K562 (cell line): Measurements from ENCODE around the gene ZNF512B.

ENCODE experiments used
- CREB1 ChIP-seq, 2 experiments: sonication (generic) in 1 of 2; formaldehyde crosslinking in 1 of 2; IDR thresholded peaks; 2 replicates each; pipeline versions ENCODE4 v1.6.1 to v1.8.0; 2012 to 2022; ENCODE audit warnings: inconsistent platforms in 1 of 2, mild to moderate bottlenecking in 1 of 2, missing genetic modification reagents in 1 of 2, moderate library complexity in 1 of 2
- RFX5 ChIP-seq: IDR thresholded peaks from 2 replicates; pipeline ENCODE4 v1.6.1; 2011; ENCODE audit warnings: low read depth, mild to moderate bottlenecking, improper control_type of control experiment, low read length
- SIN3B ChIP-seq: fragments of 450-650 bp; IDR thresholded peaks from 2 replicates; pipeline ENCODE4 v1.6.1; 2017; ENCODE audit warnings: low read depth, mild to moderate bottlenecking, moderate library complexity
- ZNF143 ChIP-seq: sonication (generic); formaldehyde crosslinking; IDR thresholded peaks from 2 replicates; pipeline ENCODE4 v1.9.0; 2022; ENCODE audit warnings: mild to moderate bottlenecking, missing genetic modification reagents

- TF ChIP-seq ZNF143, result no peak
- no peak for TF ChIP-seq CREB1 (IDR thresholded peaks at IDR 0.05)
- TF ChIP-seq CREB1 (CRISPR knock-in tag; IDR thresholded peaks at IDR 0.05), result no peak
- no peak for TF ChIP-seq SIN3B
- no peak for TF ChIP-seq RFX5
Measured at GRCh38 chr20:63934271-63935068, 35.3 kb downstream of the ZNF512B start.
